Endometrium (tissue), 2 donors: Measurements from ENCODE around the gene BLNK.

ENCODE experiments used
- FAIRE-seq: peaks from 2 replicates; lab custom pipeline; 2012; peaks lifted over from hg19 to GRCh38; lab: Jason Lieb, UNC
- donor health status: control.
- donor health status: control.

BLNK gene

DNA sequence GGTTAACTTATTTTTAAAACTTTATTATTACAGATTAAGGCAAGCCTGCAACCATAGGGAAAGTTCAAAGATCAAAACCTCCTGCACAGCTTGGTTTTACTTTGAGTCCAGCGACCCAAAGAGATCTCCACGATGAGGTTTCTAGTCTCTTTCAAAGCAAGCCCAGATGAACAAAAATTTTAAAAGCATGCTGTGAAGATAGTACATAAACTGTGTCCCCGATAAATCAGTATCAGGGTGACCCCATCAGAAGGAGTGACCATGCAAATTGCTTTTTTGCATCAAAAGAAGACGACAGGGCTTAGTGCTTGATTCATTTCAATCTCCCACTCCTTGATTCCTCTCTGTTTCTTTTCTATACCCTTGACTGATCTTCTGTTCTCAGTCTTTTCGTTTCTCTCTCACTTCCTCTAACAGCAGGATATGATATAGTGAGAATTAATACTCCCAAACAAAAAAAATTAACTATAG lies 16.8 kb upstream of the BLNK start:
- FAIRE-seq, result no peak

DNA sequence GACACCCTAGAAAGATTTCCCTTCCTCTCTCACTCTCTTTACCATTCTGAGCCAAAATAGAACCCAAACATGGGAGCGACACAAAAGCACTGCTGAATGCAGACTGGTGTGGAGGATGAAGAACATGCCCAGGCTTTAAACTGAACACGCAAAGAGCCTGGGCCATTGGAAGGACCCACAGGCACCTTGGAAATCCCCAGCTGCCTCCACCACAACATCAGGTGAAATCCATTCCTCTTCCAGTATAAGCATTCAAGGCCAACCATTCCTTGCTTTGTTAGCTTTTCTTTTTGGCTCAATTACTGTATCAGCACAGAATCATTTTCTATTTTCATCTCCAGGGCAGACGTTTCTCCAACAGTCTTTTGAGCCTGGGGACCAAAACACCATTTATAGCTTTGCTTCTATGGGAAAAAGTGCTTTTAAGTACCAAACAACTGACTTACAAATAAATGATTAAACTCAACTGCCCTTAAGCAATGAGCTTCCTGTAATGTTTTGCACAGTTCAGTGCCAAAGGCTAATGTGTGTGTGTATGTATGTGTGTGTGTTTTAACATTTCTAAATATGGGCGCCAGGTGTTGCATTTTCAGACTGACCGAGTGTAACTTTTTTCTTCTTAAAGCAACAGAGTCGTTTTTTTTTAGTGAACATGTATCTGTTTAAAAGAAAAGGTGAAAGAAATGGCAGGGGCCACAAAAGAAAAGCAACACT lies 16.2 kb upstream of the BLNK start:
- peak; percentile 91 for FAIRE-seq

DNA sequence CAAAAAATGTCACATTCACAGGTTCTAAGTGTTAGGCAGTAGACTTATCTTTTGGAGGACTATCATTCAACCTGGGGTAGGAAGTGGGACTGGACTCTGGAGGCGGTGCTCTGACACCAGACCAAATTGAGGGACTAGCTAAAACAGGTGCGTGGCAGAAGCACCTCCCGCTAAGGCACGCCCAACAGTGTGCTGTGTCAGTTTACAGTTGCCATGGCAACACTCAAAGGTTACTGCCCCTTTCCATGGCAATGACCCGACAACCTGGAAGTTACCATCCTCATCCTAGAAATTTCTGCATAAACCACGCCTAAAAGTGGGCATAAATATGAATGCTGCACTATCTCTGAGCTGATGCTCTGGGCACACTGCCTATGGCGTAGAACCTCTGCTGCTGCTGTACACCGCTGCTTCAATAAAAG lies 14.0 kb upstream of the BLNK start:
- FAIRE-seq, result no peak

DNA sequence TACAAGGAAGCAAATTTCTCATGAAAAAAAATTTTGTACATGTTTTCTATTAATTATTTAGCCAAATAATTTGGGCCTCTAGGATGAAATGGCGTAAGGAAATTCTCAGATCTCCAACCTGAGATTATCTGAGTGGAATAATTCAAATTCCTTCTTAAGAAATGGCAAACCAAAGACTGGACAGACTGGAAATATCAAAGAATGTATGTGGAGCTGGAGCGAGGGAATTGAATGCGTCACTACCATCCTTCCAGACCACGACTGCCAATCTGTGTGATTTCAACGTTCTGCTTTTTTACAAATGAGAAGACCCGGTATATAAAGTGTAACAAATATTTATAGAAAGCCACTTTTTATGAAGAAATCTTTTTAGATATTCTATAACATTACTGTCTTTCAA lies 12.4 kb upstream of the BLNK start:
- no peak for FAIRE-seq

DNA sequence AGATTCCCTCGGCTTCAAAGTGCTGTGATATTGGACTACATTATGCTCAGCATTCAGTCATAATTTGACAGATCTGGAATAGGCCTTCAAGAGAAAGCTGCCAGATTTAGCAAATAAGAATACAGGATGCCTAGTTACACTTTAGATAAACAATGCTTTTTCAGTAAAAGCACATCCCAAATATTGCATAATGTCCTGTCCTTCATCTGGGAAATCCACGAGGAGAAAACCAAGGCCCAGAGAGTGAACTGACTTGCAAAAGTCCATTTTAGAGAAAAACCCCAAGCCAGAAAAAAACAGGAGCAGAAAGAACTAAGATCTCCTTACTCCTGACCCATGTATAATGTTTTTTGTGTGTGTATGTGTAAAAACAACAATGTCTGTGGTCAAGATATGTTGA lies 12.0 kb upstream of the BLNK start:
- FAIRE-seq, result no peak

DNA sequence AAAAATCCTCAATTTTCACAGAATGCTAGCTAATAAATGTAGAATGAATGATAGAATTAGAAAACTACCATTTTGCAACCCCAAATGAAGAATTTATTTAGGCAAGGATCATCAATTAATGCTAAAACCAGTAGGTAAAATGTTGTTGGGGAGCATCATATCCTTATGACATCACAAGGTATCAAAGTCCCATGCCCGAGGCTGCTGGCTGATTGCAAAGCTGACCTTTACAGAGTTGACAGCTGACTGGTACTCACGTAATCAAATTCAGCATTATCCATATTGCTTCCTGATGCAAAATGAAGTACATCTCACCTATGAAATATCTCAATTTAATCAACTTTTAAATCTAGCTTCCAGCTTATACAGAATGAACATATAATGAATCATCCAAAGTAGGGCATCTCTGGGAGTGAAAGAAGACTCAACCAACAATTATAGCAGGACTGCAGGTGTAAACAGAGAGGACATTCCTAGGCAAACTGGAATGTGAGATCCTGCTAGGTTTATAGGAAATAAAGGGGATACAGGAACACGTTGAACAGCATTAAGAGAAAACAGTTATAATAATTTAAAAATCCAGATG lies 10.2 kb upstream of the BLNK start:
- no peak for FAIRE-seq

DNA sequence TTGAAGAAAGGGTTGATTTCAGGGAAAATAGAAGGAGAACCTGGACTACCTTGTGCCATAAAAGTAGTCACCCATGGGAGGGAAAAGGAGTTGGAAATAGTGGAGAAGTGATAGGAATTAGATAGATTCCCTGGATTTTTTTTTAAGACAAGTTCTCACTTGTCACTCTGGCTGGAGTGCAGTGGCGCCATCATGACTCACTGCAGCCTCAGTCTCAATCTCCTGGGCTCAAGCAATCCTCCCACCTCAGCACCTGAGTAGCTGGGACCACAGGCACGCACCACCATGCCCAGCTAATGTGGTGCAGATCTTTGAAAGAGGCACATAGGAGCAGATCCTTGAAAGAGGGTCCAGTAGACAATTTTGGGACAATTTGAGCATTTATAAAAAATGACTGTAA lies 9.5 kb upstream of the BLNK start:
- no peak for FAIRE-seq

DNA sequence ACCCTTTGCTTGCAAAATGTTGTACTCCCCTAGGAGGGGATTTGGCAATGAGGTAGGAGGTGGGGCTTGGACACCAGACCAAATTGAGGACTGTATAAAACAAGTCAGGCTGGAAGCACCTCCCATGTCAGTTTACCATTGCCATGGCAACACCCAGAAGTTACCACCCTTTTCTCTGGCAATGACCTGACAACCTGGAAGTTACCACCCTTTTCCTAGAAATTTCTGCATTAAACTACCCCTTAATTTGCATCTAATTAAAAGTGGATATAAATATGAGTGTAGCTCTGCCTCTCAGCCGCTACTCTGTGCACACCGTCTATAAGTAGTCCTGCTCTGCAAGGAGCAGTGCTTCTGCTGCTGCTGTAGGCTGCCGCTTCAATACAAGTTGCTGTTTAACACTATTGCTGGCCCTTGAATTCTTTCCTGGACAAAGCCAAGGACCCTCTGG lies 7.8 kb upstream of the BLNK start:
- FAIRE-seq, result no peak

DNA sequence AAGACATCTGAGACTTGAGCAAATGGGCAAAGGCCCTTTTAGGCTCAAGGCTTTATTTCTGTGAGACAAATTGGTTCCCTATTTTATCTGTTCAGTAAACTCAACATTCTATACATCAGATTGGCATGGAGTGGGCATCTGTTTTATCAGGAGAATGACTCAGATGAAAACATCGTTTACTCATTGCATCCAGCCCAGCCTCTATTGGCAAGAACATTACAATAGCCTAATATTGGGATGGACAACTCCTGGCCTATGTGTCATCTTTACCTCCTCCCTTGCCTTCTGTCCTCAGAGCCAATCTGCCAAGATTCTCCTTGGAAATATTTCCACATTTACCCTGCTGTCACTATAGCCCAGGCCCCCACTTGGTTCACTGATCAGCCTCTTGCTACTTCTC lies 5.5 kb upstream of the BLNK start:
- no peak for FAIRE-seq

DNA sequence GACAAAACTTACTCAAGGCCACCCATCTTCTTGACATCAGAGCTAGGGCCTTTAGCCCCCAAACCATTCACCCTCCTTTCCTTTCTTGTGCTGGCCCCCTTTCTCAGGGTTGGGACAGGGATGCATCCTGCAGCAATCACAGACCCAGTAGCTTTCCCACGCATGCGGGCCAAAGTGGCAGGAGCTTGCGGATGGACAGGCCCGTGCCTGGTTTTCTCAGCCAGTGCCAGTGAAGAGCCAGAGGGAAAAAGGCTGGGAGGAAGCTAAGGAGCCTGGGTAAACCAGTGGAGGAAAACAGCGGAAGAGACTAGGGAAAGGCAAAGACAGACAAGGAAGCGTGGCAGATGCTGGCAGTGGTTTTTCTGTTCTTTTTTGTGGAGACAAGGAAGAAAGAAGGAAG lies 5.1 kb upstream of the BLNK start:
- FAIRE-seq, result no peak

DNA sequence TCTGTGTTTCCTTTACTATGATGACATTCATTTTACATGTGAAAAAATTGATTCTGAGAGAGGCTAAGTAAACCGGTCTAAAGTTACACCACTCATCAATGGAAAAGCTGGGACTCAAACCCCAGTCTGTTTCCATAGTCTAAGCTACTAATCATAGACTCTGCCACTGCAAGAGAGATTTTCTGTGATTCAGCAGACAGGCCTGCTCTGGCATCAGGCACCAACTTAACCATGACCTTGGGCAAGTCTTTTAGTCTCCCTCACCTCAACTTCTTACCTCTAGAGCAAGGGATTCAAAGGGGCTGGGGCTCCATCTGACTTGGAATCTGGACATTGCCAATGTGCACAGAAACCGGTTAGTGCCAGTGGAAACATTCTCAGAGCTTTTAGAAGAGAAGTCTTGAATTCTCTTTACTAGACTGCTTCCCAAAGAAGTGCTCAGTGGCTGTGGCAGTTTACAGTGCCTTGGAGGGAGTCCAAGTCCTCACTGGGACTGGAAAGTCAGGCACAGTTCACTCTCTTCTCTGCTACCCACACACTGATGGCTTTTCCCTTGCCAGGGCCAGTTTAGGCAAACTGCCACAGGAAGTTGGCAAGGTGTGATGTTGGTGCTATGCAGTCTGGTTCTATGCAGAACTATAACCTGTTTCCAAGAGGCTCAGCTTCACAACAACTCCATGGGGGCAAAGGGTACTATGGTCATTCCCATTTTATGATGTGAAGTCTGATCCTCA lies 4.5 kb upstream of the BLNK start:
- no peak for FAIRE-seq

DNA sequence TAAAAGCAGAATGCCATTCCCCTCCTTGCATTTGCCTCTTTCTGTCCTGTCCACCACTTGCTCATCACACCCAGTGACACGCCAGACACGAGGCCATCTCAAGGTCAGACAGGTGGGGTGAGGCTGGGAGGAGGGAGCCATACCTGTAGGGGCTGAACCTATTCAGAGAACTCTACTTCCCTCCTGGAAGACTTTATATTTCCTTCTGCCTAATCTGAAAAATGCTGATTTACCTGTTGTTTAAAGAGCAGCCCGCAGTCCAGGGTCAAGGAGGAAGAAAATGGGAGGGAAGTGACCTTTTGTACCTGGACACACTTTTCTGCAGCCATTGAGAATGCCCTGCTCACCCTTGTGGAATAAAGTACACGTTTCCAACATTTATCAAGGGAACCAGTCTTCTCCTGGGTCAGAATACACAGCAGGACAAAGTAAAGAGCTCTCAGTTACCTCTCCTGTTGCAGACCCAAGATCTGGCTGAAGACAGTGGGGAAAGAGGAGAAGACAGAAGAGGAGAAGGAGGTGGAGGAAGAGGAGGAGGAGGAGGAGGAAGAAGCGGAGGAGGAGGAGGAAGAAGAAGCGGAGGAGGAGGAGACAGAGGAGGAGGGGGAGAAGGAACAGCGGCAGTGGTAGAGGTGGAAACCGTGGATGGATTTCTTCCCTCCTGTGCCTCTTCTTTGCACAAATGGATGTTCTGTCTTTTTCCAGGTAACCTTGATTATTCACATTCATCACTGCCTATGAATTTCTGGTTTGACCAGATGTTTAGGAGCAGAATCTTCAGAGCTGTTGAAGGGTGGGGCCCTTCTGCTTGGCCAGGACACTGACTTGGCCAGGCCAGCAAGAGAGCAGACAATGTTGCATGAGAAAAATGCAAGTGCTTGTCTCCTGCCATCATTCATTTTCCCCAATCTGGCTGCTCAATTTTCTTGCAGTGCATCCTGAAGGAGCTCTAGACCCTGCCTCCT lies 1.2 kb upstream of the BLNK start:
- no peak for FAIRE-seq

DNA sequence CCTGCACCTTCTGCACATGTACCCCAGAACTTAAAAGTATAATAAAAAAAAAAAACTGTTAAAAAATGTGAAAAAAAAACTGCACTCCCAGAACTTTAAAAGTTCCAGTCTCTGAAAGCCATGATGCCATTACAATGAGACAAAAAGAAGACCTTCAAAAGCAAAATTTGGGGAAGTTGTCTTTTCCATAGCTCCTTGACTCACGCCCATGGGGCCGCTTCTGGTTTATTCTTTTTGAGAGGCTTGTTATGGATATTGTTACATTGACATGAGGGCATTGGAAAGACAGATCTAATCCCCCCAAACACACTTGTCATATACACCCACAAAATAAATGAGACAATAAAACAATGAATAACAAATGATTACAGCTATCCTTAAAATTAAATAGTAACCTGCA lies 798 bp downstream of the BLNK start:
- no peak for FAIRE-seq

DNA sequence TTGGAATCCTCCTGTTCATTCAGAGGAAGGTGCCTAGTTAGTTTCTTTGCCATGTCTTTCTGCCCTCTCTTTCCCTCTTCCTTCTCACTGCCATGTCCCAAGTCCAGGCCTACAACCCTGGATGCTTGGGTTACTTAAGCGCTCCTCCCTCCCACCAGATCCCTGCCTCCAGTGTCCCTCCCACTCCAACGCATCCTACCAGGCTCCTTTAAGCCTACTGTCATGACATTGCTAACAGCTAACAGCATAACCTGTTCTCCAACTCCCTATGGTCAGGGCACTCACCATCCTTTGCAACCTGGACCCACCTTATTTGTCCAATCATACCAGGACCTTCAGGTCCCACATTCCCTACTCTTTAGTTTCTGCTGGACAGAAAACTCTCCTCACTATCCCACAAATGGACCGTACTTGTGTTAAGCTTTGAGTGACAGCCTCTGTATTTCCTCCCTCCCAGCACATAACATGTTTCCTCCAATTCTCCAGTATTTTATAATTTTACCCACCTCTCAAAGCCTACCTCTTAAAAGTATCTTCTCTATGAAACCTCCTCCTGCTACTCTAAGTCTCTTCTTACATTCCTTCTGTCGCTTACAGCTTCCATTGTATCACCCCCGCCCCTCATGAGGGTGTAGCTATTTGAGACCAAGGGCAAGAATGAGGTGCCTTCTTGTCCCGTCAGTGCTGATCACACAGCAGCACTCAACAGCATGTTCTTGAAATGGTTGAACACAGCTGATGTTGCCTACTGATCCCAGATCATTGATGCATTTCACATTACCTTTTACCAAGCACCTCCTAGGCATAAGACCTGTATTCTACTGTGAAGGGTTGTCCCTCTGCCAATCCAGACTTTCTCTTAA lies 1.7 kb downstream of the BLNK start:
- no peak for FAIRE-seq

DNA sequence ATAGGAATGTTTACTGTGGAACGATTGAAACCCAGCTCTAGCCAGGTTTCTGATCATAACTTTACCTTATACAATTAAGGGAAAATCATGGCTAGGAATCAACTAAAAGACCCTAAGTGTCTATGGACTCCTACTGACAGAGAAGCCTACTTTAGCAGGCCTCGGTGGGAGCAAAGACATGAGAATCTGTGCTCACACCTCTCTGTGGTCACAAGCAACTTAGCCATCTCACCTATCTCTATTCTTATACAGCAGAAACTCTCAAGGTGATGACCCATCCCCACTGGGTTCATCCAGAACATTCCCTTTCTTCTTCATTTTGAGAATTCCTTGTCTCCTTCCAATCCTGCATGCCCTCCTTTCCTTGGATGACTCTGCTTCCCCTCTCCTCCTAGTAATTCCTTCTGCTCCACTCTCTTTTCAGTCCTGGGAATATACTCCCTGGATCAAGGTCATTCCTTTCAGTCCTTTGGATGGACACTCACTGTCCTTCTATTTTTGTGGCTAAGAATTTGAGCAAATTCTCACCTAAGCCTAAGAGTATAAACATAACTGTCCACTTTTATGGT lies 2.9 kb downstream of the BLNK start:
- FAIRE-seq, result no peak

DNA sequence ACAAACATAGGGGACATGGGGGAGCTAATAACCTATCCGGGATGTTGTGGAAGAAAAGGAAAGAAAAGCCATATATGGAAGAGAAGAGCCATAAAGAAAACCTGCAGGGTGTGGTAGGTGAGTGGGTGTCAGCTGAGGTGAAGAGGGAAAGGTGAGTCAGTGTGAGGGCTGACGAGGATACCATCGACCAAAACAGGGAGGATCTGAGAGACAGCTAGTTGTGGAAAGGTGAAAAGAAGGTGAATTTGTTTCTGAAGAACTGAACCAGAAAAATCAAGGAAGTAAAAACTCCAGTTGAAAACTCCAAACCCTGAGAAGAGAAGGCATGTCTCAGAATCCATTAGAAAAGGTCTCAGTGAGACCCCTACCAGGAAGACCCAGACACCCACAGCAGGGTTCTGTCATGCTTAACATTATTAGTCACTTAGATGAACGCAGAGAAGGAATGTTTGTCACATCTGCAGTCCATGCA lies 4.1 kb downstream of the BLNK start:
- no peak for FAIRE-seq

DNA sequence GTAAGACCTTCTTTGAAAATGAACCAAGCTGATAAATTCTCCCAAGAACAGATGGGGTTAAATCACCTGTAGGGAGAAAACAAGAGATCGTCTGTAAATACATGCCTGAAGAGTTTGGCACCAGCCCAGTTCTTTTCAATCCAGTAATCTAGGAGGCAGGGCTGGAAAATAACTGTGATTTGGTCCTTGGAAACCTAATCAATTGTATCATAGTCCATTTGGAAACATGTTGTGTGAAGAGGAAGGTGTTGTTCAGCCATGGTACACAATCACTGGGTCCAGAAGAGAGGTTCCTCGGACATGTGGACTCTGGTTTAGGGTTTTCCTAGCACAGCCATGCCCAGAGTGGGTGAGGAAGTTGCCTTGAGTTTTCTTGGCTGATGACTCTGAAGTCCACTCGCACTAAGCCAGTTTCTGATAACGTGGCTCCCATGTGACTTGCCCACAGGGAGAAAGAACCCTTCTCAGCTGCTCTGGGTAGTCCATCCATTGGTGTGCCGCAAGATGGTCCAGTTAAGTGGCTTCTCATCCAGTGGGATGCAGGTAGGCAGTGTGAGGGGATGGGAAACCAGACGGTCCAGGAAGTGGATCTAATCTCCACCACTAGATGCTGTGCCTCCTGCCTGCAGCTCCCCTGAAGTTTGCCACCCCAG lies 5.1 kb downstream of the BLNK start:
- no peak for FAIRE-seq

DNA sequence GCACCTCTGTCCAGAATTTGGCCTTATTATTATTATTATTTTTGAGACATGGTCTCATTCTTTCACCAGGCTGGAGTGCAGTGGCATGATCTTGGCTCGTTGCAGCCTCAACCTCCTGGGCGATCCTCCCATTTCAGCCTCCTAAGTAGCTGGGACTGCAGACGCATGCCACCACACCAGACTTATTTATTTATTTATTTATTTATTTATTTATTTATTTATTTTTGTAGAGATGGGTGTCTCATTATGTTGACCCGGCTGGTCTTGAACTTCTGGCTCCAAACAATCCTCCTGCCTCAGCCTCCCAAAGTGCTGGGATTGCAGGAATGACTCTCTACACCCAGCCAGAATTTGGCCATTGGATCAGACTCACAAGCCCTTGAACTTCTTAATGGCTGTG lies 6.4 kb downstream of the BLNK start:
- no peak for FAIRE-seq

DNA sequence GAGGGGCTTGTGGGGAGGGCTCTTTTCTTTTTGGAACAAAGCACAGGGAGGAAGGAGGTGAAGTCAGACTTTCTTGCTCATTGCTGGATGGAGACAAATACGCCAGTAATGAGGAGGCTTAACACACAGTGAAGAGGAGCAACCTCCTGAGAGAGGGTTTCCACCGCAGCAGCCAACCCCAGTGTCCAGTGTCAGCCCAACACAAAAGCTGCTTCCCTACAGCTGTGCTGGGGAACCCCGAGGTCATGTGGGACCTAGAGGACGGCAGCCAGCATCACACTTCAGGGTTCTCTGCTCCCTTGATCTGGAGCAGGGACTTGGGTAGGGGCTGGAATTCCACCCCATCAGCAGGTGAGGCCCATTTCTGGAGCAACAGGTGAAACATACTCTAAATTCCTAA lies 7.7 kb downstream of the BLNK start:
- no peak for FAIRE-seq

DNA sequence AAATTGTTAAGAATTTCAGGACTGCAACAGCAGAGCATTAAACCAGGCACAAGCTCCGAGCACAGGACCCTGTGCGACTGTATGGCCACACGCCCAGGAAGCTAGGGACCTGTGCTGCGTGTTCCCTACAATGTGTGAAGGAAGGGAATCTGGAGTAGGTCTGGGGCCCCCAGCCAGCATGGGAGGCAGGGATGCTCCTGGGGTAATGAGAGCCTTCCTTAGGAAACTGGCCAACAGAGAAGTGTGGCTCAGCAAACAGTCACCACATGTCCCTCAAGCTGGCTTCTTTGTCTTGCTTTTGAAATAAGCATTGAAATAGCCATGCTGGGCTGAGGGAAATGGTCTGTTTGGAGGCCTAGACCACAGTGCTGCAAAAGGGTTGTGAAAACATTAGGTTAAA lies 8.2 kb downstream of the BLNK start:
- no peak for FAIRE-seq
